GM20000 (cell line): ENCODE data around the gene DUSP18.
A peak's percentile ranks its signal among the peaks of the same experiment; 100 is the strongest.
"Not testable (repeated sequence)": the region's sequence is repeated elsewhere in the genome, so short reads cannot be mapped to it uniquely, and the experiment has no call there.

Experiments
- DNase-seq: peaks from one replicate; pipeline ENCODE4 v3.0.0; 2012; ENCODE audit warnings: low spot score
- TF ChIP-seq, protein P1 (sequence below): IDR thresholded peaks from 2 replicates; pipeline ENCODE4 v1.5.1; 2012; ENCODE audit warnings: mild to moderate bottlenecking, control low read depth; ENCODE audit errors: extremely low read depth, missing control alignments

DUSP18 gene

DNA sequence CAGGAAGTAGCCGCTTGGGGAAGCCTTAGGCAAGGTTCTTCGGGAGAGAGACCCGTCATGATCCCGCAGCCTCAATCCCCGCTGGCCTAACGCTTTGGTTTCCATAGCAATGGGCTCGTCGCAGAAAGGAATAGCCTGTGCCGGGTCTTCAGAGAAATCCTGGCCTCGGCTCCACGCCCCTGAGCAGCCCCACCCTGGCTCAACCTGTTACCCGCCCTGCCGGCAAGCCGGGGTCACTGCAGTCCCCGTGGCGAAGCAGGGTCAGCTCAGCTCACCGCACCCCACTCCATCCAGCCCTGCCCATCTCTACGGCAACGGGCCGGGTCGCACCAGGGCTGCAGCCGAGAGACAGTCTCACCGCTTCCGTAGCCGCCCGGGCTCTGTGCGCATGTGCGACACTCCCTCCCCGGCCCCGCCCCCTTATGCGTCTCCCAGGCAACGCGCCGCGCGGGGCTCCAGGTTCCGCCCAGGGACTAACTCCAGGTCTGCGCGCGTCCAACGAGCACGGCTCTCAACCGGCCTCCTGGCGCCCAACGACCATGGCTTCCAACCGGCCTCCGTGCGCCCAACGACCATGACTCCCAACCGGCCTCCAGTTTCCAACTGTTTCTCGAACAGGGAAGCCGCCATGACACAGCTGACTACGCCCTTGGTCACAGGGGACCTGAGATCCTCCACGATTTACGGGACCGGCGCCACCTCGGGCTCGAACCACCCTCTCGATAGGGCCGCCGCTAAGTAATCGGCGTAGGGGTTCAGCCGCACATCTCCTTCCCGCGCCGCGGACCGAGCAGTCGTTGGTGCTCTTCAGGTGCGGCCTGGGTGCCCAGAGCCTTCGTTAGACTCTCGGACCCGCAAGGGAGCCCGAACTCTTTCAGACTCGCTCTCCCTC, at the start of gene DUSP18:
Gene DUSP18 (minus strand): TSS at position 382 of the 892 bp plus-strand sequence. CDS start 3,872 bp downstream, outside the sequence.
- TF ChIP-seq, protein P1, sequence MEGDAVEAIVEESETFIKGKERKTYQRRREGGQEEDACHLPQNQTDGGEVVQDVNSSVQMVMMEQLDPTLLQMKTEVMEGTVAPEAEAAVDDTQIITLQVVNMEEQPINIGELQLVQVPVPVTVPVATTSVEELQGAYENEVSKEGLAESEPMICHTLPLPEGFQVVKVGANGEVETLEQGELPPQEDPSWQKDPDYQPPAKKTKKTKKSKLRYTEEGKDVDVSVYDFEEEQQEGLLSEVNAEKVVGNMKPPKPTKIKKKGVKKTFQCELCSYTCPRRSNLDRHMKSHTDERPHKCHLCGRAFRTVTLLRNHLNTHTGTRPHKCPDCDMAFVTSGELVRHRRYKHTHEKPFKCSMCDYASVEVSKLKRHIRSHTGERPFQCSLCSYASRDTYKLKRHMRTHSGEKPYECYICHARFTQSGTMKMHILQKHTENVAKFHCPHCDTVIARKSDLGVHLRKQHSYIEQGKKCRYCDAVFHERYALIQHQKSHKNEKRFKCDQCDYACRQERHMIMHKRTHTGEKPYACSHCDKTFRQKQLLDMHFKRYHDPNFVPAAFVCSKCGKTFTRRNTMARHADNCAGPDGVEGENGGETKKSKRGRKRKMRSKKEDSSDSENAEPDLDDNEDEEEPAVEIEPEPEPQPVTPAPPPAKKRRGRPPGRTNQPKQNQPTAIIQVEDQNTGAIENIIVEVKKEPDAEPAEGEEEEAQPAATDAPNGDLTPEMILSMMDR: no peak
- DNase-seq: peak; percentile 97

DNA sequence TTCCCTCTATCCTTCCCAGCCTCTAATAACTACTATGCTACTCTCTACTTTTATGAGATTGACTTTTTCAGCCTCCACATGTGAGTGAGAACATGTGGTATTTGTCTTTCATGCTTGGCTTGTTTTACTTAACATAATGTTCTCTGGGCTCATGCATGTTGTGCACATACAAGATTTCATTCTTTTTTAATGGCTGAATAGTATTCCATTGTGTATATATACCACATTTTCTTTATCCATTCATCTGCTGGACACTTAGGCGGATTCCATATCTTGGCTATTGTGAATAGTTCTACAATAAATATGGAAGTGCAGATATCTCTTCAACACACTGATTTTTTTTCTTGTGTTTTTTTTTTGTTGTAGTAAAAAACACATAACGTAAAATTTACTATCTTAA, 46.4 kb upstream of the DUSP18 start:
- no peak for DNase-seq
- TF ChIP-seq, protein P1: no peak

DNA sequence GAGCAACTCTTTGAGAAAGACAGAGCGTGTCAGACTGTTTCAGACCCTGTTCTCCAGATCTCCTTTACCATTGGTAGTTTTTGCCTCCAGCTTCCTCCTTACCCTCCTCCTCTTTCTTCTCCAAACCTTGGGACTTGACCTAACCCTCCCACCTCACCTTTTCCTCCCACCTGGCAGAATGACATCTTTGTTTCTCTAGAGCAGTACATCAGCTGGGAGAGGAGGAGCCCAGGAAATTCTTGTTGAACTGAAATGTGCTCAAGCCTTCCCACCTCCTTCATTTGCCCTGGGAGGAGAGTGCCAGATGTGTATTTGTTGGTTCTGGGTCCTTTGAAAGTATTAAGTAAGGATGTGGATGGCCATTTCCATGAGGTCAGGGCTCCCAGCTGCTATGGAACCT, 44.4 kb upstream of the DUSP18 start:
- TF ChIP-seq, protein P1: no peak
- no peak for DNase-seq

DNA sequence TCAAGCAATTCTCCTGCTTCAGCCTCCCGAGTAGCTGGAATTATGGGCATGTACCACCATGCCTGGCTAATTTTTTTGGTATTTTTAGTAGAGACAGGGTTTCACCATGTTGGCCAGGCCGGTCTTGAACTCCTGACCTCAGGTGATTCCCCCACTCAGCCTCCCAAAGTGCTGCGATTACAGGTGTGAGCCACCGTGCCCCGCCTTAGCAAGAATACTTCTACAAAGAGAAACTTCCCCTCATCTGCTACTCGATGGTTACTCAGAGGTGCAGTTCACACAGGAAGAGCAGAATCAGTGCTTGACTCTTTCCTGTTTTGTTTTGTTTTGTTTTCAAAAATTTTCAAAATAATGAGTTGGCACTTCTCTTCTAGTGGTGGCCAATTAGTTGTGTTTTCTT, 42.3 kb upstream of the DUSP18 start:
- not testable (repeated sequence) for DNase-seq

DNA sequence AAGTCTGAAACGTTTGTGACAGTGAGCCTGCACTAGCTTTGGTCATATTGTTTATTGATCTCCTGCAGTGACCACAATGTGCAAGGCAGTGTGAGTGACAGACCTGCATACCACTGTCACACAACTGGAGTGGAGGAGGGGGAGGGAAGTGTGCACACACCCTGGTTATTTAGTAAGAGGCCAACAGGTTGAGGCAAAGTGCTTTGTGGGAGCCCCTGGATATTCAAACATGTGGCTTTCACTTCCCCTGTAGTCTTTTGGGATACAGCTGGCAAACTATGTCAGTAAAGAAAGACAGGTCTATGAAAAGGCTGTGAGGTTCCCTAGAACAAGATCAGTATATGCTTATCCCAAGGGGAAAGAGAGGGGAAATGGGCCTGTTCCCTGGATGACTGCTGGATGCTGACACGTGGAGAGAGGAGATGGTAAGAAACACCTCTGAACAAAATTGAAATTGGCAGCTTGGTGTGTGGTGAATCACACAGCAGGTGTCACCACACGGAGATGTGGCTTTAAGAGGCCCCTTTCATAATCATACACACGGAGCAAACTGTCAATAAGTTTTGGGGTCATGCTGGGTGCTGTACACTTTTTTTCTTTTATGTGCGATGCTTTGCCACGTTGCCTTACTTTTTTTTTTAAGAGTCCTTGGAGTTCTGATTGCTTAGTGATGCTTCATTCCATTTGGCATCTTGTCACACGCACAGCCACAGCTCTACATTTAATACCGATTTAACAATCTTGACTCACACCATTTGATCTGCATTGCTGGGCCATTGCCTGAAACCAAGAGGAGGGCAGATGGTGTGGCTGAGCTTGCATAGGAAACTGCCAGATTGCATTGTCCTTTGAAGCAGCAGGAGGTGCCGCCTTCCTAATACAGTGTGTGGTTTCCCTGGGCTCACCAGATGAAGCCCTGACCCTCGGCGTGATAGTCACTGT, 38.3 kb upstream of the DUSP18 start:
- DNase-seq: peak; percentile 55
- TF ChIP-seq, protein P1: no peak

DNA sequence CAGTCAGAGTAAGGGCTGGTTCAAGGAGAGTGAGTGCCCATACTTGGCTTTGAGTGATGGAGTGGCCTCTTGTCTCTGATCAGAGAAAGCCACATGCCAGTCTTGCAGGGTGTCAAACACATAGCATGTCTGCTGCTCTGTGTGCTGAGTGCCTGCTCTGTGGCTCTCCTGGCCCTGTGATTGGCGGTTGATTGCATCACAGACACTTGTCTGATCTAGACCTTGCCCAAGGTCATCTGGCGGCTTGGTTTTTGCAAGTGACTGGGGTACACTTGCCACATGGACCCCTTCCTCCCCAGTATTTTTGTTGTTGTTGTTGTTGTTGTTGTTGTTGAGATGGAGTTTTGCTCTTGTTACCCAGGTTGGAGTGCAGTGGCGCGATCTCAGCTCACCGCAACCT, 37.3 kb upstream of the DUSP18 start:
- TF ChIP-seq, protein P1: no peak
- DNase-seq: no peak

DNA sequence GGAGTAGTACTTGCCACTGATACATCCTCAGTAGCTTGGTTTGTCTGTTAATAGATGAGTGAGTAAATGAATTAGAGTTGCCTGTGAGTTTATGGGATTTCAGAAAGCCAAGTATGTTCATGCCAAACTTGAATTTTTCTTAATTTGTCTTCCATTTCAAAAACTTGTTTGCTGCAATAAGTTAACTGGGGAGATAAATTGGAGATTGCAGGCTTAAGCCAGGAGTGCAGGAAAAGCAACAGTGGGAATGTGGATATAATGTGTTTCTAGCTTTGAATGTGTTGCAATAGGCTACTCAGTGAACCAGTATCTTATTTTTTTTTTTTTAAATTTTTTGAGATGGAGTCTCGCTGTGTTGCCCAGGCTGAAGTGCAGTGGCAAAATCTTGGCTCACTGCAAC, 35.2 kb upstream of the DUSP18 start:
- TF ChIP-seq, protein P1: no peak
- no peak for DNase-seq
